Esophagus mucosa (tissue), 1 donor: Measurements from ENCODE around the gene GLCE. TPM values are rescaled to one million over a fixed set of nuclear protein-coding genes. Genes with fewer than 3 reads are reported as not detected.

Source experiments
- ATAC-seq: fragments of 200-7000 bp; cut with Tn5 transposase; one replicate; pipeline ENCODE4 v1.9.1; 2020
- total RNA-seq: library from RNA; stranded (reverse); gene quantifications from one replicate; pipeline ENCODE4 v1.2.4, GENCODE V29; 2023
- donor health status: DM: yes; HTN: yes; CAD: no.

The GLCE gene
- total RNA-seq = 16.0 TPM

- ATAC-seq = peak; percentile 97
Measured at GRCh38 chr15:69160141-69160993, at the start of gene GLCE. Gene GLCE (plus strand): TSS chr15:69160635. CDS start chr15:69255807, 95,172 bp downstream.

GRCh38 chr15:69114331-69114928 is 46.0 kb upstream of the GLCE start:
- peak; percentile 77 for ATAC-seq

- ATAC-seq = no peak
Measured at GRCh38 chr15:69115031-69115430, 45.4 kb upstream of the GLCE start.

GRCh38 chr15:69116391-69116790 is 44.0 kb upstream of the GLCE start:
- no peak for ATAC-seq

GRCh38 chr15:69117431-69117871 is 43.0 kb upstream of the GLCE start:
- ATAC-seq = peak; percentile 68

GRCh38 chr15:69118089-69118488 is 42.3 kb upstream of the GLCE start:
- ATAC-seq = peak; percentile 47

- ATAC-seq = no peak
Measured at GRCh38 chr15:69119001-69119400, 41.4 kb upstream of the GLCE start.

- no peak for ATAC-seq
Measured at GRCh38 chr15:69119683-69120395, 40.6 kb upstream of the GLCE start.

- no peak for ATAC-seq
Measured at GRCh38 chr15:69120732-69121131, 39.7 kb upstream of the GLCE start.

- no peak for ATAC-seq
Measured at GRCh38 chr15:69121198-69121828, 39.1 kb upstream of the GLCE start.

GRCh38 chr15:69125236-69125635 is 35.2 kb upstream of the GLCE start:
- ATAC-seq = no peak

GRCh38 chr15:69126054-69126469 is 34.4 kb upstream of the GLCE start:
- peak; percentile 73 for ATAC-seq

- ATAC-seq = no peak
Measured at GRCh38 chr15:69127306-69127705, 33.1 kb upstream of the GLCE start.

- ATAC-seq = peak; percentile 86
Measured at GRCh38 chr15:69128667-69129311, 31.6 kb upstream of the GLCE start.

- ATAC-seq = no peak
Measured at GRCh38 chr15:69131362-69132220, 28.8 kb upstream of the GLCE start.

GRCh38 chr15:69132430-69132829 is 28.0 kb upstream of the GLCE start:
- ATAC-seq = no peak

- peak; percentile 21 for ATAC-seq
Measured at GRCh38 chr15:69132977-69133861, 27.2 kb upstream of the GLCE start.

GRCh38 chr15:69133862-69134519 is 26.4 kb upstream of the GLCE start:
- ATAC-seq = no peak

- no peak for ATAC-seq
Measured at GRCh38 chr15:69134791-69135190, 25.6 kb upstream of the GLCE start.

GRCh38 chr15:69135499-69135898 is 24.9 kb upstream of the GLCE start:
- no peak for ATAC-seq
